SK-N-MC (cell line): Measurements from ENCODE around the gene DUSP16.

Source experiments
- EZH2 ChIP-seq: fragments of 200-600 bp; sonication (generic); IDR thresholded peaks from one replicate; pipeline ENCODE4 v1.6.1; 2017; ENCODE audit warnings: antibody characterized with exemption
- POLR2AphosphoS5 ChIP-seq: IDR thresholded peaks from 2 replicates; pipeline ENCODE4 v1.6.1; 2012; ENCODE audit warnings: mild to moderate bottlenecking, low read depth, low read length, borderline replicate concordance

DNA sequence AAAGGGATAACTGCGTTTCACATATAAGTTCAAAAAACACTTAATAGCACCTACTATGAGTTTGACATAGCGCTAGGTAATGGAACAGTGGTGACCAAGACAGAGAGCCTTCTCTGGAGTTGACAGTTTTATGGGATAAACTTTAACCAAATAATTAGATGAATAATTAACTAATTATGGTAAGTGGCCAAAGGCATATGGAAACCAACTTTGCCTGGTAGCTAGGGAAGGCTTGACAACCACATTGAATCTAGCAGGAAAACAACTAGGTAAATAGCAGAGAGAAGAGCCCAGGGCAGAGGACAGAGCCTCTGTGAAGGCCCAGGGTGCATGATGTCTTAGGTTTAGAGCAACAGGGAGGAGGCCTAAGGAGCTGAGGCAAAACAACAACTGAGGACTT, 52.1 kb downstream of the DUSP16 start:
- TF ChIP-seq EZH2: no peak
- no peak for TF ChIP-seq POLR2AphosphoS5
